GM12864 (cell line): ENCODE measurements around the gene TOX3.

Experiments used
- DNase-seq: peaks from one replicate; pipeline ENCODE4 v3.0.0-alpha.2; 2011; ENCODE audit warnings: low read depth
- H3K4me3 ChIP-seq: 2 replicates; pipeline ENCODE4 v1.5.1; 2011; ENCODE audit warnings: mild to moderate bottlenecking, low read depth, low read length, control low read depth
- CTCF ChIP-seq: IDR thresholded peaks from 2 replicates; pipeline ENCODE4 v1.5.1; 2011; ENCODE audit warnings: low read depth, mild to moderate bottlenecking, moderate library complexity, low read length, control low read depth, inconsistent platforms; ENCODE audit errors: missing control alignments

The TOX3 gene

GRCh38 chr16:52494145-52494544, 52.8 kb downstream of the TOX3 start:
- no peak overlapping the region for H3K4me3 ChIP-seq
- TF ChIP-seq CTCF = no peak
- DNase-seq = no peak

DNA sequence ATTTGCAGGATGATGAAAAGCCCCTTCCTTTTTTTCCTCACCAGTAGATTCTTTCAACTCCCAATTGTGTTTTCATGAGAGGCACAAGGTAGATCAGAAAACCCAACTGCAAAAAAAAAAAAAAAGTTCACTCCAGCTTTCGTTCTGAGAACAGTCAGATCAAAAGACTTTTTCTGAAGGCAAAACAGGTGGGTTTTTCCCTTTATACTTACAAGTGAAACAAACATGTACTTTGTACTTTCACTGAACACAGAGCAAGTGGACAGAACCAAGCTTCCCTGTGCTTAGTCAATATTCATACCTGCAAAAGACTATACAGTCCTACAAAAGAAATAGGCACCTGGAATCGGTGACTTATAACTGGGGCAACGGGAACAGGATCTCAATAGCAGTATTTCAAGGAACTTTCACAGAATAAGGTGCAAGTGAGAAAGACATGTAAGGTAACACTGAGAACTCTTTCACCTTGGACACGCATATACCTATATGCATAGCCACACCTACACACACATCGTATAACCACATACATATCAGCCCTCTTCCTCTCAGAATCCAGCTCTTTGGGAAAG, 54.1 kb downstream of the TOX3 start:
- TF ChIP-seq CTCF = no peak
- no peak for DNase-seq
- H3K4me3 ChIP-seq = no peak overlapping the region

GRCh38 chr16:52491216-52491615, 55.7 kb downstream of the TOX3 start:
- H3K4me3 ChIP-seq = no peak overlapping the region
- no peak for TF ChIP-seq CTCF
- DNase-seq = no peak

- no peak overlapping the region for H3K4me3 ChIP-seq
- DNase-seq = no peak
- no peak for TF ChIP-seq CTCF
Observed at GRCh38 chr16:52489894-52490293, 57.0 kb downstream of the TOX3 start.

GRCh38 chr16:52488837-52489289, 58.1 kb downstream of the TOX3 start:
- no peak overlapping the region for H3K4me3 ChIP-seq
- no peak for DNase-seq
- TF ChIP-seq CTCF = no peak

DNA sequence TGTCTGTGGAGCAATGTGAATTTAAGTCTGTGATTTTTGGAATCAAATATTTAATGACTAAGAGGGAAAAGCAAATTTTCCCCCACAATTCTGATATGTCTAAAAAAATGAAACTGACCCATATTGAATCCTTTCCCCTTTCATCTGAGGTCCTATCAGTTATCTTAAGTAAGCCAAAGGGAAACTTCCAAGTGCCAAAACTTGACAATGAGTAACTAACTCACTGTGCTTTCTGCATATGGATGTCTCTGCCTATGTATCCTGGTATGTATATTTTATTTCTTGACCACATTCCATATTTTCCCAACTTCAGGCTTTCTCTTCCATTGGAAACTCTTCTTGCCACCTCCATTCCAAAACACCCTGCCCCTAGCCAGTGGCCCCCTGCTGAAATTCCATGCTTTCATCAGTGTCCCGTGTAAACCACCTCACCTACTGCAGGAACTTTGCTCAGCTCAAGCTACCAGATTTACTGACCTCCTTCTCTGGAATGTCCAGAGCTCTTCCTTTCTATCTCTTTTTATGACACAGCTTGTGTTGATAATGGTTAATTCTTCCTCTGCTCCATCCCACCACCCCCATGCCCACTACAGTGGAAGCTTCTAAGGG, 59.0 kb downstream of the TOX3 start:
- TF ChIP-seq CTCF = no peak
- H3K4me3 ChIP-seq = no peak overlapping the region
- DNase-seq = no peak

DNA sequence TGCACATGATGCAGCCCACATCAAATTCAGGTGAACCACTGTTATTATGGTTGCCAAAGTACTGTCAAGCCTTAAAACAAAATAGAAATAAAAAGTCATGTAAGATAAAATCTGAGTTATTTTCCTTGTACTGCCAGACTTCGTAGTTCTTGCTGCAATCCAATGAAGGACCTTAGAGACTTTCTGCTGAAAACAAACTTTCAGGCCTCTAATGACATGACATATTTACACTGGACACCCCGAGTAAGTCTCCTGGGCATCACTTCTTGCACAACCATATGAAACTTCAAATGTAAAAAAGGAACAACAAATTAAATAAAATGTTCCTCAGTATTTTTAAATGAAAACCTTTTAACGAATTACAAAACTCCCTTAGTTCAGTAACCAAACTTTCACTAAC, 66.7 kb downstream of the TOX3 start:
- no peak for DNase-seq
- H3K4me3 ChIP-seq = no peak overlapping the region
- TF ChIP-seq CTCF = no peak
